GM19238 (cell line): ENCODE results near the gene SLC2A4.

ENCODE experiments used
- DNase-seq: peaks from one replicate; pipeline ENCODE4 v3.0.0; 2011; ENCODE audit warnings: low spot score; ENCODE audit not compliant: insufficient read length

The SLC2A4 gene

GRCh38 chr17:7263801-7264078 is 17.8 kb upstream of the SLC2A4 start:
- no peak for DNase-seq

DNA sequence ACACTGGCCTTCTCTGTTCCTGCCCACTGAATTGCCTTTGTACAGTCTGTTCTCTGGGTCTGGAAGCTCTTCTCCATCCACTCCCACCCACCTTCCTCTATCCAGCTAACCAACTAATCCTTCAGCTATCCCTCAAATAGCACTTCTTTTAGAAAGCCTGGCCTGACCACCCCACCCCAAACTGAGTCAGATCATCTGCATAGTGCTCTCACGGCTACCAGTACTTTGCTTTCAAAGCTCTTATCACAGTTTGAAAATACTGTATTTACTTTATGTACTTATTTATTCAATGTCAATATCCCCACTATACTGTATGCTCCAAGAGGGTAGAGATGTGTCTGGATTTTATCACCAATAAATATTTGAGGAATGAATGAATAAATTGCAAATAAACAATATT is 14.7 kb upstream of the SLC2A4 start:
- DNase-seq: no peak

GRCh38 chr17:7279448-7279847 is 2.1 kb upstream of the SLC2A4 start:
- DNase-seq: no peak

DNA sequence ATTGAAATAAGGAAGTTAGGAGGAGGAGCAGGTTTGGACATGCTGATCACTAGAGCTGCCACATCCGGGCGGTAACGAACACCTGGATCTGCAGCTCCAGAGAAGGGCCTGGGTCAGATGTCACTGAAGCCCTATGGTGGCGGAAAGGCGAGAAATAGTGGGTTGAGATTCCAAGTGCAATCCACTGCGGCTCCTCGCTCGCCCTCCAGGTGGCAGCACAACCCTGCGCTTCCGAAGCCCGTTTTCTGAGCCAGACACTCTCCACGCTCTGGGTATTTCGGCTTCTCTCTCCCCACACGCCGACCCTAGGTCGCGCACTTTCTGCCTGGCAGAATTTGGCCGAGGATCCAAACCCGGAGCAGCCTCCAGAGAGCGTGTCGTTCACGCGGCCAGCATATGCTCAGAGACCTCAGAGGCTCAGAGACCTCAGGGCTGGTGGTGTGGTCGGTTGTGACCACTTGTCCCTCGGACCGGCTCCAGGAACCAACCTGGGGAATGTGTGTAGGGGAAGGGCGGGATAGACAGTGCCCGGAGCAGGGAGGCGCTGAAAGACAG is 922 bp upstream of the SLC2A4 start:
- peak; percentile 89 for DNase-seq

- no peak for DNase-seq
Measured at GRCh38 chr17:7281953-7282751, 634 bp downstream of the SLC2A4 start.

- no peak for DNase-seq
Measured at GRCh38 chr17:7282752-7283321, 1.3 kb downstream of the SLC2A4 start.

- no peak for DNase-seq
Measured at GRCh38 chr17:7283471-7284216, 2.1 kb downstream of the SLC2A4 start.

DNA sequence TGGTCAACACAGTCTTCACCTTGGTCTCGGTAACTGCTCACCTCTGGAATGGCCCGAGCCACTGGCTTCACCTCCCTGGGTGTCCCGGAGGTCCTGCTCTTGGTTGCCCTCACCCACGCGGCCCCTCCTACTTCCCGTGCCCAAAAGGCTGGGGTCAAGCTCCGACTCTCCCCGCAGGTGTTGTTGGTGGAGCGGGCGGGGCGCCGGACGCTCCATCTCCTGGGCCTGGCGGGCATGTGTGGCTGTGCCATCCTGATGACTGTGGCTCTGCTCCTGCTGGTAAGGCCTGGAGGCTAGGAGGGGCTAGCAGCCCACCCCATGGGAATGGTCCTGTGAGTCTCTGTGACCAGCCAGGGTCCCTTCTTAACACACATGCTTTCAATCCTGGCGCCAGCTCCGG is 3.4 kb downstream of the SLC2A4 start:
- DNase-seq: no peak

DNA sequence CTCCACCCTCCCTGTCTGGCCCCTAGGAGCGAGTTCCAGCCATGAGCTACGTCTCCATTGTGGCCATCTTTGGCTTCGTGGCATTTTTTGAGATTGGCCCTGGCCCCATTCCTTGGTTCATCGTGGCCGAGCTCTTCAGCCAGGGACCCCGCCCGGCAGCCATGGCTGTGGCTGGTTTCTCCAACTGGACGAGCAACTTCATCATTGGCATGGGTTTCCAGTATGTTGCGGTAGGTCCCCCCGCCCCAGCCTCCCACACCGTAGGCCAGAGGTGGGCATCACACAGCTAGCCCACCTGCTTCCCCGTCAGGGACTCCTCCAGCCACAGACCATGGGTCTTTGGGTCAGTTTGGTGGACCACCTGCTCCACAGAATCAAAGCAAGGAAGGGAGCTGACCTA is 4.2 kb downstream of the SLC2A4 start:
- no peak for DNase-seq

DNA sequence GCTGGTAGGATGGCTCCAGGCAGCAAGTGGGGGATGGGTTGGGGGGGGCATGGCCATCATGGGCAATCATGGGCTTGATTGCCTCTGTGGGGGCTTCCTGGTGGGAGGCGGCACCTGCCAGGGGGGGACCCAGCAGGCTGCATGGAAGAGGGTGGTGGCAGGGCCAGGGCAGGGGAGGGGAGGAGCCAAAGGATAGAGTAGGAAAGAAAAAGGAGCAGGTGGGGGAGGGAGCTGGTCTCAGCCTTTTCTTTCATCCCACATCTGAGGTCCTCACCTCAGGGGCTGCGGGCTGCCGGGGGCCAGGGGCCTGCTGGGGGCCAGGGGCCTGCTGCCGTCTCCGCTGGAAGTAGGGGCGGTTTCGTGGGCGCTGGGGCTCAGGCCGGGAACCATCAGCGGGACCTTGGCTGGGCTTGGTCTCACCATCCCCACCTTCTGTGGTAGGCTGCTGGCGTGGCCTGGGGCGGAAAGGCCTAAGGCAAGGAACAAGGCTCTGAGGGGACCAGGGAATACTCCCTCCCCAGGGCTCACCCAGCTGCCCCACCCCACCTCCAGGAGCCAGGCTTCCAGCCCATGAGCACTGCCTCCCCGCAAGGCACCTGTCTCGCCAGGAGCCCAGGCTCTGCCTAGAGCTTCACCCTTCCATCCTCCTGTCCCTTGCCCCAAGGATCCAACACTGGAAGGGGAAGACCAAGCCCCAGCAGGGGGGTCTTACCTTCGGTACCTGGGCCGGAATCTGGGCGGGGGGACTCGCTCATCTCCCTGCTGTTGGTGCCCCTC is 7.9 kb downstream of the SLC2A4 start:
- DNase-seq: no peak

DNA sequence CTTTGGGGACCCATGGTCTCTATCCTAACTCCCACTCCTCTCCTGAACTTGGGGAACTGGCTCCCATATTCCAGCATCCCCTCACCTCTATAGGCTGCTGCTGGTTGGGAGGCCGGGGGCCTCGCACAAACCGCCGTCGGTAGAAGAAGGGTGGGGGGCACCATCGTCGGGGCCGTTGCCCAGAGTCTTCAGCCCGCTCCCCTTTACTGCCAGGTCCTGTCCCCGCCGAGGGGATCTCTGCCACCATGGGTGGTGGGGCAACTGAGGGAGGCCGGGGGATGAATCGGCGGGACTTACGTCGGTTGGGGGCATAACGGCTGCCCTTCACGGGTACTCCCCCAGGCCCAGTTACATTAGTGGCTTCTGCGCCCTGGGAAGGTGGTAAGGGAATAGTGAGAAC is 8.6 kb downstream of the SLC2A4 start:
- DNase-seq: no peak

DNA sequence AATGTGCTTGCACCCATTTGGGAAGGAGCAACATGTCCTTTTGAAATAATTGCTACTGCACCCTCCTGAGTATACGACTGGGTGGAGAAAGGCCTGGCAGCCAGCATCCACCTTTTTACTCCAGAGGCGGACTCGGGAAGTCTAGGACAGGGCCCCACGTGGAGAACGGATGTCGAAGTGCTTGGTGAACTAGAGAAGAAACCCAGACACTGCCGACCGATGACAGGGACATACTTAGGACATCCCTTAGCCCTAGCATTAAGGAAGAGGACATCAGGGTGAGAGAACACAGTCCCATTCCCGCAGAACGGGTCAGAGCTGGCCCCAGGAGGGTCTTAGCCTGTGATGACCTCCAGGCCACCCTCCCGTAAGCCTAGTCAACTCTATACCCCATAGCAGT is 9.2 kb downstream of the SLC2A4 start:
- no peak for DNase-seq

- no peak for DNase-seq
Measured at GRCh38 chr17:7292194-7292593, 10.7 kb downstream of the SLC2A4 start.

DNA sequence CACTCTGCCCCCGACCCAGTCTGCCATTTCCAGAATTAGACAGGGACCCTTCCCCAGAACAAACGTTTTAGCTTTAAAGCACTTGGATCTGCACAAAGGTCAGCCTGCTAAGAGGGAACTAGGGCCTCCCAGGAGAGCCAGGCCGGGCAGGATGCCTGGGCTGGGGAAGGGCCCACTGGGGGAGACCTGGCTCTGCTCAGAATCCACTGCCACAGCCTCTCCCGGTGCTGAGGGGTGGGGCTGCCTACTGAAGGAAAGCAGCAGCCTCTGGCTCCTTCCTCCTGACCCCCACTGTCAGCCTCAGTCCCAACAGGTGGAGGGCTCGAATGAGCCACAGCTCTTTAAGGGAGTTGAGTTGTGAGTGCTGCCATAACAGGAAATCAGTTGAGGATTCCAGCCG is 11.2 kb downstream of the SLC2A4 start:
- DNase-seq: no peak

DNA sequence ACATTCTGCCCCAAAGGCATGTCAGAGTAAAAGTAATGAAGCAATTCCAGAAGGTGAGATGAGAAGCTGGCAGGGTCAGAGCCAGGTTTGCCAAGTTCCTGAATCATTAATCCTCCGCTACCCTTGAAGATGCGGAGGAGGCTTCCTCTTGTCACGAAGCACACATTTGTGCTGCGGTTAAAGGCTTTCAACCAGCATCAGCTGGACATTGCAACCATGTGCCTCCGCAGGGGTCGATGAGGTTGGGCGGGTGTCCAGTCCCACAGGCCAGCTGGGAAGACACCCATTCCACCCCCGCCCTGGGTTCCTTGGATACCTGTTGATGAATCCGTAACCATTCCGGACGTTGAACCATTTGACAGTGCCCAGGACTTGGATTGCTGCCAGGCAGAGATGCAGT is 11.6 kb downstream of the SLC2A4 start:
- DNase-seq: no peak

- DNase-seq: no peak
Measured at GRCh38 chr17:7293816-7294613, 12.5 kb downstream of the SLC2A4 start.

DNA sequence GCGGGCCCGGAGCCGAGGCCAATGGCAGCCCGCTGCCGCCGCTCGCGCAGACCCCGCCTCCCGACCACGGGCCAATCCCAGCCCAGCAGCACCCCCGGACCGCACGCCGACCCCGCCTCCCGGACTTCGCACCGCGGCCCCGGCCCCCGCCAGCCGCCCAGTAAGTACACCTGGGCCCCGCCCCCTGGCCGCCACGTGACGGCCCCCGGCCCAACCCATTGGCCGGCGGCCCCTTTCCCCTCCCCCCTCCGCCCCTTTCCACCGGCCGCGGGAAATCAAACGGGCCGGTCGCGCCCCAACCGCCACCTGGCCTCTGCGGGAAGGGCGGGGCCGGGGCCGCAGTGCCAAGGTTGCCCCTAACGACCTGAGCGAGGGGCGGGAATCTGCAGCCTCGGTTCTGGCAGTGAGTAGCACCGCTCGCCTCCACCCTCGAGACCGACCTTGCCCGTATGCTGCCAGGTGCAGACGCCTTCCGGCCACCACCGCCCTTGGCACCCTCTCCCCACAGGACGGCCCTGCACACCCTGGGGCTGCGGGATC is 13.2 kb downstream of the SLC2A4 start, which contains the start of gene YBX2:
Gene YBX2 (minus strand): TSS at position 26 of the 540 bp plus-strand sequence. CDS start 139 bp downstream, outside the sequence.
- DNase-seq: peak; percentile 86

- DNase-seq: no peak
Measured at GRCh38 chr17:7295230-7296180, 14.0 kb downstream of the SLC2A4 start.

DNA sequence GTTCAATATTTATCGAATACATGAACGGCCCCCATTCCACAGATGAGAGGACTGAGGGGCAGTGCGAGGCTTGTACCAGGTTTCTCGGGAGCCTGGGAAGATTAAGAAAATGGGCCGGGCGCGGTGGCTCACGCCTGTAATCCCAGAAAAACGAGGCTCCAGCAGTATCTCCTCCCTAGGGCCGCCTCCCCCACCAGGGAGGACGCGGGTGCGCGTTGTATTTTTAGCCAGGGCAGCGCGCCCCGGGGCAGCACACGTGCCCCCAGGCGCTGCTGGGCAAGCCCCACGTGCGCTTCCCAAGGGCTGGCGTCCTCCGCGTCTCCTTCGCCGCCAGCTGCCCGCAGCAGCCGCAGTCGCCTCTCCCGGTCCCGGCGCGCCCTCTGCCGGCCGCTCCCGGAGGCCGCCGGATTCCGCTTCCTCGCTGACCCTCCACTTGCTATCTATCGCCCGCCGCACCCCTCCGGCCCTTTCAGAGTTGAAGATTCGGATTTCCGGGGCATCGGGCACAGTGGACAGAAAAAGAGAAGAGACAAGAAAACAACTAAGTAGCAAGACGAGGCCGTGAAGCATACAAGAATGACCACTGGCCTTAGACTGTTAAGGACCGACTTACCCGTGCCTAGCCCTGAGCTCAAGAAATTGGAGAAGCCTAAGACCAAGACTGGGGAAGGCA is 14.8 kb downstream of the SLC2A4 start:
- peak; percentile 78 for DNase-seq
